Measurements from ENCODE around the gene HAVCR1. TPM values are rescaled to one million over a fixed set of nuclear protein-coding genes. Genes with fewer than 3 reads are reported as not detected.
"Not testable (repeated sequence)": the region's sequence is repeated elsewhere in the genome, so short reads cannot be mapped to it uniquely, and the experiment has no call there.

Gene HAVCR1
- total and polyA plus RNA-seq, 8 donors, result 0.21 to 0.92 (median 0.38) TPM; not detected in 1

GRCh38 chr5:157066080-157066479, 7.2 kb upstream of the HAVCR1 start:
- no peak for ATAC-seq
- Histone ChIP-seq H3K4me1 (no peaks in the 10 kb centered on the region), H3K4me3 (no peak overlapping the region), H3K9me3 (no peaks in the 10 kb centered on the region), H3K27ac (no peak overlapping the region), H3K27me3 (no peaks in the 10 kb centered on the region), H3K36me3 (no peaks in the 10 kb centered on the region)
- intact Hi-C loops (cut with DNase I), result no loop called here
- DNase-seq, result no peak
- TF ChIP-seq CTCF (IDR thresholded peaks at IDR 0.05), result no peak

- Histone ChIP-seq H3K4me1 (no peaks in the 10 kb centered on the region), H3K9me3 (no peaks in the 10 kb centered on the region), H3K27ac (no peak overlapping the region), H3K27me3 (no peaks in the 10 kb centered on the region), H3K4me3 (no peak overlapping the region), H3K36me3 (no peaks in the 10 kb centered on the region)
- TF ChIP-seq CTCF (IDR thresholded peaks at IDR 0.05), result no peak
- DNase-seq (no peak), ATAC-seq (no peak)
- intact Hi-C loops (cut with DNase I), result no loop called here
Measured at GRCh38 chr5:157063776-157064430, 5.0 kb upstream of the HAVCR1 start.

GRCh38 chr5:157059891-157060290, 975 bp upstream of the HAVCR1 start:
- no peaks in the 10 kb centered on the region for H3K27me3 ChIP-seq
- peak; percentile 57 for ATAC-seq
- intact Hi-C loops (cut with DNase I), result no loop called here
- TF ChIP-seq CTCF (IDR thresholded peaks at IDR 0.05), result no peak
- H3K27ac ChIP-seq, result no peak overlapping the region
- no peak overlapping the region for H3K4me3 ChIP-seq
- no peaks in the 10 kb centered on the region for H3K9me3 ChIP-seq
- no peaks in the 10 kb centered on the region for H3K4me1 ChIP-seq
- no peak for DNase-seq
- no peaks in the 10 kb centered on the region for H3K36me3 ChIP-seq

DNA sequence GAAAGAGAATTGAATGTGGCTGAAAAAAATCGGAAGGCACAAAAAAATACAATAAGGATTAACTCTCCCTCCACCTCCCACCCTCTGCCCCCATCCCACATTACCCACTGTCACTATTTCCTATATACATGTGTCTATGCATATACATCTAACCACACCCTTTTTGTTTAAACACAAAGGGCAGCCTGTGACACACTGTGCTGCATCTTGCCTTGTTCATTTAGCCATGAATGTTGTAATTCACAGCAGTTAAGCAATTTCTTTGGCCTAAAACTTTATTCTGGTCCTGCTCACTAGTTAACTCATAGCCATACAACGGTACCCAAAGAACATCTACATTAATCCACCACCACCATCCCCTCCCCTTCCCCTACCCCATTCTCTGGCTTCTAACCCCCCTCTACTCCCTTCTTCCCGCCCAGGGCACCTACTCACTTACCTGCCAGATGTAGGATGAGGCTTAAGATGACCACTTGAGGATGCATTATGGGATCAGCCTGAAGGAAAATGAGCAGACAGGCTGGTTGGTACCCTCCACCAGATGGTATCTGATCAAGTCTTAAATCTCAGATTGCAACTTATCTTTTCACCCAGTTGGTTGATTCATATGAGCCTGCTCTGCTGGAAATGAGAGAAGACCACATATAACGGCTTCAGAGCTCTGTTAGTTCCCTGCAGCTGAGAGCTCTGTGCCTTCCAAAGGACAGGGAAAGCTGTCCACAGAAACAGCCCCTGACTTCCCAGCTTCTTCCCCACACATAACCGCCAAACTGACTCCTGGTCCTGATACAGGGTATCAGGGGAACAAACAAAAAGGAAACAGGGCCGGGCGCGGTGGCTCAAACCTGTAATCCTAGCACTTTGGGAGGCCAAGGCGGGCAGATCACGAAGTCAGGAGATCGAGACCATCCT, 1.2 kb downstream of the HAVCR1 start:
- DNase-seq (no peak), ATAC-seq (no peak)
- H3K9me3 ChIP-seq, result no peaks in the 10 kb centered on the region
- H3K4me3 ChIP-seq, result no peak overlapping the region
- no peak for TF ChIP-seq CTCF (IDR thresholded peaks at IDR 0.05)
- no peaks in the 10 kb centered on the region for H3K27me3 ChIP-seq
- no peaks in the 10 kb centered on the region for H3K36me3 ChIP-seq
- no peaks in the 10 kb centered on the region for H3K4me1 ChIP-seq
- intact Hi-C loops (cut with DNase I), result no loop called here
- no peak overlapping the region for H3K27ac ChIP-seq

DNA sequence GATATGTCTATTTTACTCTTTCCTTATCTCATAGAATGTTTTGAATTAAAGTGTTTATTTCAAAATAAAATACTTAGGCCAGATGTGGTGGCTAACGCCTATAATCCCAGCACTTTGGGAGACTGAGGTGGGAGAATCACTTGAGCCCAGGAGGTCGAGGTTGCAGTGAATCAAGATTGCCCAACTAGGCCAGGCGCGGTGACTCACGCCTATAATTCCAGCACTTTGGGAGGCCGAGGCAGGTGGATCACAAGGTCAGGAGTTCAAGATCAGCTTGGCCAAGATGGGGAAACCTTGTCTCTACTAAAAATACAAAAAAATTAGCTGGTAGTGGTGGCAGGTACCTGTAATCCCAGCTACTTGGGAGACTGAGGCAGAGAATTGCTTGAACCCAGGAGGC, 2.1 kb downstream of the HAVCR1 start:
- H3K9me3 ChIP-seq; intact Hi-C loops (cut with DNase I); H3K27ac ChIP-seq; H3K36me3 ChIP-seq; DNase-seq; ATAC-seq; H3K4me1 ChIP-seq; H3K27me3 ChIP-seq; H3K4me3 ChIP-seq: not testable (repeated sequence)

All from left lung (tissue), 10 donors.